B cell (primary cell): ENCODE measurements around the gene RALA. TPM values are rescaled to one million over a fixed set of nuclear protein-coding genes. Genes with fewer than 3 reads are reported as not detected.
"Not testable (repeated sequence)": the region's sequence is repeated elsewhere in the genome, so short reads cannot be mapped to it uniquely, and the experiment has no call there.

Source experiments
- ATAC-seq: fragments of 200-7000 bp; cut with Tn5 transposase; one replicate; pipeline ENCODE4 v1.10.0; 2021; ENCODE audit warnings: low read depth, mild to moderate bottlenecking, moderate number of reproducible peaks, moderate library complexity
- CTCF ChIA-PET: fragments of 350-600 bp; sonication (Branson Sonifier 250); formaldehyde crosslinking; loops from one replicate; lab custom pipeline; 2021; ENCODE audit warnings: antibody characterized with exemption, inconsistent platforms; lab: Charles Lee
- POLR2A ChIA-PET: fragments of 350-600 bp; sonication (Branson Sonifier 250); formaldehyde crosslinking; loops from one replicate; lab custom pipeline; 2021; ENCODE audit warnings: antibody characterized with exemption; lab: Charles Lee
- DNase-seq: peaks from one replicate; pipeline ENCODE4 v3.0.0; 2013
- H2AFZ ChIP-seq: 2 replicates; pipeline ENCODE4 v1.6.1; 2012; ENCODE audit warnings: mild to moderate bottlenecking, low read depth, low read length; ENCODE audit not compliant: insufficient read depth, poor library complexity, severe bottlenecking
- H3K27ac ChIP-seq, 2 donors: 1 replicate in 1 of 2; 2 replicates in 1 of 2; pipeline ENCODE4 v1.5.1; 2012 to 2013; ENCODE audit warnings: low read length in 2 of 2, mild to moderate bottlenecking in 2 of 2, moderate library complexity in 1 of 2
- H3K27me3 ChIP-seq, 4 experiments: fragments of 200-600 bp in 1 of 4; sonication (generic) in 1 of 4; replicated peaks in 1 of 4; 1 replicate in 2 of 4; 2 replicates in 2 of 4; pipeline versions ENCODE4 v1.6.1 to v1.7.0; 2013 to 2016; ENCODE audit warnings: low read length in 3 of 4, mild to moderate bottlenecking in 2 of 4, mixed read lengths in 1 of 4, moderate library complexity in 1 of 4; ENCODE audit not compliant: insufficient read depth in 4 of 4, control insufficient read depth in 3 of 4; ENCODE audit errors: control extremely low read depth in 1 of 4
- H3K36me3 ChIP-seq, 2 experiments: replicated peaks in 1 of 2; 1 replicate in 1 of 2; 2 replicates in 1 of 2; pipeline versions ENCODE4 v1.6.1 to v1.7.1; 2013; ENCODE audit warnings: low read length in 1 of 2; ENCODE audit not compliant: insufficient read depth in 2 of 2, control insufficient read depth in 1 of 2; ENCODE audit errors: control extremely low read depth in 1 of 2, extremely low read depth in 1 of 2
- H3K4me1 ChIP-seq, 2 donors: fragments of 200-600 bp in 1 of 2; sonication (generic) in 1 of 2; 1 replicate in 1 of 2; 2 replicates in 1 of 2; pipeline versions ENCODE4 v1.5.1 to v1.6.1; 2013 to 2017; ENCODE audit warnings: low read length in 2 of 2; ENCODE audit not compliant: control insufficient read depth in 2 of 2, insufficient read depth in 2 of 2
- H3K4me2 ChIP-seq: replicated peaks from 2 replicates; pipeline ENCODE3; 2012; ENCODE audit warnings: mild to moderate bottlenecking, low read depth, low read length; ENCODE audit not compliant: poor library complexity, severe bottlenecking
- H3K4me3 ChIP-seq, 5 experiments: fragments of 200-600 bp in 1 of 5; sonication (generic) in 1 of 5; 1 replicate in 3 of 5; 2 replicates in 2 of 5; pipeline versions ENCODE4 v1.5.1 to v1.7.0; 2011 to 2016; ENCODE audit warnings: low read length in 4 of 5, mild to moderate bottlenecking in 4 of 5, low read depth in 2 of 5, control low read depth in 1 of 5, moderate library complexity in 1 of 5; ENCODE audit not compliant: insufficient read depth in 1 of 5; ENCODE audit errors: control extremely low read depth in 1 of 5, extremely low read depth in 1 of 5
- H3K79me2 ChIP-seq: fragments of 200-600 bp; sonication (generic); one replicate; pipeline ENCODE4 v1.6.0; 2016; ENCODE audit warnings: low read length; ENCODE audit not compliant: control insufficient read depth, insufficient read depth
- H3K9ac ChIP-seq: fragments of 200-600 bp; sonication (generic); 2 replicates; pipeline ENCODE4 v1.6.1; 2017; ENCODE audit warnings: mild to moderate bottlenecking, low read length, moderate library complexity
- H3K9me3 ChIP-seq, 3 donors: one replicate each; pipeline versions ENCODE4 v1.6.1 to v1.7.1; 2013; ENCODE audit warnings: low read length in 2 of 3; ENCODE audit not compliant: control insufficient read depth in 2 of 3, insufficient read depth in 1 of 3; ENCODE audit errors: control extremely low read depth in 1 of 3
- H4K20me1 ChIP-seq: 2 replicates; pipeline ENCODE4 v1.6.0; 2012; ENCODE audit warnings: mild to moderate bottlenecking, low read length; ENCODE audit not compliant: insufficient read depth, control insufficient read depth, poor library complexity, severe bottlenecking
- H3K27ac Mint-ChIP-seq: one replicate; pipeline ENCODE4 v1.8.0; 2021; ENCODE audit warnings: mixed read lengths
- H3K27me3 Mint-ChIP-seq: one replicate; pipeline ENCODE4 v1.8.0; 2021; ENCODE audit warnings: mixed read lengths
- H3K4me1 Mint-ChIP-seq: one replicate; pipeline ENCODE4 v1.8.0; 2021; ENCODE audit warnings: mixed read lengths
- H3K4me3 Mint-ChIP-seq: one replicate; pipeline ENCODE4 v1.8.0; 2021; ENCODE audit warnings: mixed read lengths
- H3K9me3 Mint-ChIP-seq: one replicate; pipeline ENCODE4 v1.8.0; 2022; ENCODE audit warnings: mixed read lengths; ENCODE audit not compliant: insufficient read depth
- EZH2 ChIP-seq: IDR thresholded peaks from 2 replicates; pipeline ENCODE4 v1.6.1; 2012; ENCODE audit warnings: borderline replicate concordance, low read depth, mild to moderate bottlenecking, moderate library complexity, low read length; ENCODE audit not compliant: insufficient read depth, poor library complexity, severe bottlenecking
- WGBS: methylation state at CpG from one replicate; pipeline ENCODE4 v1.1.5; 2013; ENCODE audit warnings: missing lambda C conversion rate; ENCODE audit not compliant: insufficient coverage; 5-methylcytosine and 5-hydroxymethylcytosine counted together
- intact Hi-C: fragments of 100-400 bp; cut with micrococcal nuclease; formaldehyde crosslinking; loops from one replicate; pipeline ENCODE4 v1.10.0; 2022
- polyA plus RNA-seq: library from polyadenylated mRNA; depleted of rRNA; stranded (reverse); fragments of >200 nt; gene quantifications from 2 replicates; pipeline ENCODE4 v1.2.3, GENCODE V29; 2012
- total RNA-seq, 2 donors: library from RNA; stranded (reverse); fragments of 120-200 nt in 1 of 2; gene quantifications; 1 replicate in 1 of 2; 2 replicates in 1 of 2; pipeline versions ENCODE4 v1.2.3 to v1.2.4, GENCODE V29; 2013 to 2022
- TF ChIP-seq, protein P1 (sequence below): fragments of 200-600 bp; IDR thresholded peaks from one replicate; pipeline ENCODE4 v1.8.0; 2022; ENCODE audit warnings: antibody characterized with exemption, mild to moderate bottlenecking

The RALA gene
- total and polyA plus RNA-seq, 2 donors (not counting 1 experiment from before 2014, with no cell fraction given) = 9.3 to 29.8 TPM

DNA sequence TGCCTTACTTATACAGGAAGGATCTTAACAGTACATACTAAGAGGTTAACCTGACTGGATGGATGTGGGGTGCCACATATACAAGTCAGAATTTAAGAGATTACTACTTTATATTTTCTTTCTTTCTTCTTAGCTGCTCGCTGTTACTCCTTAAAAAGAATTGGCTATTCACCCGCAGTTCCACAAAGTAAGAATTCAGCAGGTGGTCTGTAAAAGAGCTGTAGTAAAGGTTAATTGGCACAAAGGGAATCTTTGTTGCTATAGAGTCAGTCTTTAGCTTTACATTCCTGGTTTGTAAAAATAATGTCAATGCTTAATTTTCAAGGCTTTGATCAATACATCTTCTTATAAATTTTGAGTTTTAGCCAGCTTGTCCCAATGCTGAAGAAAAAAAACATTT lies 43.2 kb downstream of the RALA start:
- peaks cover 19% of the 10 kb centered on the region for H3K4me1 Mint-ChIP-seq
- POLR2A ChIA-PET = no interaction called here

DNA sequence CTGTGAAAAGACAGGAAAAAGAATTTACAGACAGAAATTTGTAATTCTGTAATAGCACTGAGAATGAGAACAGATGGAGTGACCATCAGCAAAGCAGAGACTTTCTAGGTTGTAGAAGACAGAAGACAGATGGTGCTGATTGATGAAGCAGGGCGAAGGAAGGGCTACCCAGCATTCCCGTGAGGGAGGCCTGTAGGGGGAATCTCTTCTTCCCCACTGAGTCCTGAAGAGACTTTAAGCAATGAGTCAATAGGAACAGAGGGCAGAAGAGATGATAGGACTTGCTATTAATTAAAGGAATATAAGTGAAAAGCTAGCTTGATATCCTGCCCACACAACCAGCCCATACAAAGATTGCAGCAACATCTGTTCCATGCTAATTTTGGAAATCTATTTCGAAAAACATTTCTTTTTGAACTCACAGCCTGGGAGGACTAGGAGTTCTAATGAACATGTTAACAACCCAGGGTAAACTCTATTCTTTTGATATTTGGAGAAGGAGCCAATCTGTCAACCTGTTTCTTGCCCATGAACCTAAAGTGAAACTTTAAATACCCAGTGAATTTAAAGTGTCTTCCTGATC lies 44.1 kb downstream of the RALA start:
- TF ChIP-seq, protein P1, sequence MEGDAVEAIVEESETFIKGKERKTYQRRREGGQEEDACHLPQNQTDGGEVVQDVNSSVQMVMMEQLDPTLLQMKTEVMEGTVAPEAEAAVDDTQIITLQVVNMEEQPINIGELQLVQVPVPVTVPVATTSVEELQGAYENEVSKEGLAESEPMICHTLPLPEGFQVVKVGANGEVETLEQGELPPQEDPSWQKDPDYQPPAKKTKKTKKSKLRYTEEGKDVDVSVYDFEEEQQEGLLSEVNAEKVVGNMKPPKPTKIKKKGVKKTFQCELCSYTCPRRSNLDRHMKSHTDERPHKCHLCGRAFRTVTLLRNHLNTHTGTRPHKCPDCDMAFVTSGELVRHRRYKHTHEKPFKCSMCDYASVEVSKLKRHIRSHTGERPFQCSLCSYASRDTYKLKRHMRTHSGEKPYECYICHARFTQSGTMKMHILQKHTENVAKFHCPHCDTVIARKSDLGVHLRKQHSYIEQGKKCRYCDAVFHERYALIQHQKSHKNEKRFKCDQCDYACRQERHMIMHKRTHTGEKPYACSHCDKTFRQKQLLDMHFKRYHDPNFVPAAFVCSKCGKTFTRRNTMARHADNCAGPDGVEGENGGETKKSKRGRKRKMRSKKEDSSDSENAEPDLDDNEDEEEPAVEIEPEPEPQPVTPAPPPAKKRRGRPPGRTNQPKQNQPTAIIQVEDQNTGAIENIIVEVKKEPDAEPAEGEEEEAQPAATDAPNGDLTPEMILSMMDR = no peak
- no peak for TF ChIP-seq EZH2
- Histone ChIP-seq H2AFZ (no peak overlapping the region), H3K36me3 (no peaks in the 10 kb centered on the region), H3K4me1 (no peaks in the 10 kb centered on the region), H4K20me1 (peaks cover 27% of the 10 kb centered on the region), H3K4me3 (no peak overlapping the region), H3K4me2 (no peak overlapping the region), H3K27me3 (no peaks in the 10 kb centered on the region), H3K79me2 (peaks cover 31% of the 10 kb centered on the region), H3K9ac (no peak overlapping the region), H3K27ac (no peak overlapping the region), H3K9me3 (no peaks in the 10 kb centered on the region)
- DNase-seq = no peak
- ChIA-PET POLR2A (no interaction called here), CTCF (interaction anchor here (1.2 kb wide), 1 partner anchor 87 kb away, joined by 4 read pairs; no protein-coding TSS in a partner anchor)
- Mint-ChIP-seq H3K4me1 (peaks cover 26% of the 10 kb centered on the region), H3K4me3 (no peak overlapping the region), H3K9me3 (peaks cover 4% of the 10 kb centered on the region), H3K27me3 (no peaks in the 10 kb centered on the region), H3K27ac (no peak overlapping the region)
- intact Hi-C loops = no loop called here
- no peak for ATAC-seq
- 100% methylated on average over 1 of the region's 3 CpGs for WGBS

More for the DNA sequence above, 43.2 kb downstream of the RALA start:
- no peak overlapping the region for H3K9ac ChIP-seq
- Mint-ChIP-seq H3K4me3 (no peak overlapping the region), H3K27me3 (no peaks in the 10 kb centered on the region), H3K27ac (no peak overlapping the region), H3K9me3 (peaks cover 6% of the 10 kb centered on the region)
- CTCF ChIA-PET = interaction anchor here (1.2 kb wide), 1 partner anchor 86 kb away, joined by 4 read pairs; no protein-coding TSS in a partner anchor
- no peaks in the 10 kb centered on the region for H3K27me3 ChIP-seq
- TF ChIP-seq, protein P1 = no peak
- TF ChIP-seq EZH2 = no peak
- H3K36me3 ChIP-seq = peaks cover 0 to 4% of the 10 kb centered on the region in 2 experiments
- DNase-seq (no peak), ATAC-seq (no peak)
- no peak overlapping the region for H3K27ac ChIP-seq
- peaks cover 35% of the 10 kb centered on the region for H3K79me2 ChIP-seq
- H4K20me1 ChIP-seq = peaks cover 31% of the 10 kb centered on the region
- intact Hi-C loops = no loop called here
- no CpG with 5 or more reads among the region's 2 CpGs for WGBS
- no peak overlapping the region for H2AFZ ChIP-seq
- no peak overlapping the region for H3K4me3 ChIP-seq
- no peak overlapping the region for H3K4me2 ChIP-seq
- H3K9me3 ChIP-seq = peaks cover 0 to 6% (median 0%) of the 10 kb centered on the region in 3 donors
- no peaks in the 10 kb centered on the region for H3K4me1 ChIP-seq

DNA sequence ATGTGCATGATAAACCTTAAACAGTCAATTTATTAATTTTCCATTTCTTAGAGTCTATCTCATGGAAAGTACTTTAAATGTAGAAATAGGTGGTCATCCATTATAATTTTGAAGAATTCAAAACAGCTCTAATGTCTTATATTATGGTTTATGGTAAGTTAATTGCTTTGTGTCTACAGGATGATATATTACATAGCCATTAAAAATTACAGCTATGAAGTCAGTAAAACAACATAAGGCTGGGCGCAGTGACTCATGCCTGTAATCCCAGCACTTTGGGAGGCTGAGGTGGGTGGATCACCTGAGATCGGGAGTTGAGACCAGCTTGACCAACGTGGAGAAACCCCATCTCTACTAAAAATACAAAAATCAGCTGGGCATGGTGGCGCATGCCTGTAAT lies 44.9 kb downstream of the RALA start:
- H3K9me3 ChIP-seq, H3K27me3 Mint-ChIP-seq, H3K4me3 ChIP-seq, H3K4me3 Mint-ChIP-seq, ATAC-seq, H3K27ac Mint-ChIP-seq, H3K27ac ChIP-seq, POLR2A ChIA-PET, DNase-seq, H3K4me1 ChIP-seq, H3K27me3 ChIP-seq, H3K9ac ChIP-seq, H3K4me2 ChIP-seq, intact Hi-C loops, H3K36me3 ChIP-seq, H2AFZ ChIP-seq, H3K9me3 Mint-ChIP-seq: not testable (repeated sequence)
- CTCF ChIA-PET = interaction anchor here (0.6 kb wide), 1 partner anchor 89 kb away, joined by 4 read pairs; no protein-coding TSS in a partner anchor
- Histone ChIP-seq H4K20me1 (peaks cover 32% of the 10 kb centered on the region), H3K79me2 (peaks cover 26% of the 10 kb centered on the region)
- peaks cover 26% of the 10 kb centered on the region for H3K4me1 Mint-ChIP-seq
- no CpG with 5 or more reads among the region's 4 CpGs for WGBS
